GM12892 (cell line): ENCODE measurements around the gene PDLIM7.

Experiments used
- DNase-seq: peaks from one replicate; pipeline ENCODE4 v3.0.0; 2011; ENCODE audit not compliant: insufficient read length
- FAIRE-seq: peaks from 2 replicates; lab custom pipeline; 2011; peaks lifted over from hg19 to GRCh38; lab: Jason Lieb, UNC
- POLR2A ChIP-seq: IDR thresholded peaks from 2 replicates; pipeline ENCODE4 v1.6.1; 2011; ENCODE audit warnings: low read depth, low read length, control low read depth
- POLR2AphosphoS5 ChIP-seq: IDR thresholded peaks from 2 replicates; pipeline ENCODE4 v1.6.1; 2011; ENCODE audit warnings: low read depth, low read length, control low read depth
- TAF1 ChIP-seq: IDR thresholded peaks from 2 replicates; pipeline ENCODE4 v1.6.1; 2011; ENCODE audit warnings: low read depth, mild to moderate bottlenecking, control low read depth, low read length, borderline replicate concordance

Gene PDLIM7

GRCh38 chr5:177509991-177510566 is 12.7 kb upstream of the PDLIM7 start:
- FAIRE-seq, result peak; percentile 92
- DNase-seq, result no peak
- peak; percentile 27; the same call in 1 of the 2 replicates for TF ChIP-seq TAF1
- TF ChIP-seq POLR2AphosphoS5, result no peak

DNA sequence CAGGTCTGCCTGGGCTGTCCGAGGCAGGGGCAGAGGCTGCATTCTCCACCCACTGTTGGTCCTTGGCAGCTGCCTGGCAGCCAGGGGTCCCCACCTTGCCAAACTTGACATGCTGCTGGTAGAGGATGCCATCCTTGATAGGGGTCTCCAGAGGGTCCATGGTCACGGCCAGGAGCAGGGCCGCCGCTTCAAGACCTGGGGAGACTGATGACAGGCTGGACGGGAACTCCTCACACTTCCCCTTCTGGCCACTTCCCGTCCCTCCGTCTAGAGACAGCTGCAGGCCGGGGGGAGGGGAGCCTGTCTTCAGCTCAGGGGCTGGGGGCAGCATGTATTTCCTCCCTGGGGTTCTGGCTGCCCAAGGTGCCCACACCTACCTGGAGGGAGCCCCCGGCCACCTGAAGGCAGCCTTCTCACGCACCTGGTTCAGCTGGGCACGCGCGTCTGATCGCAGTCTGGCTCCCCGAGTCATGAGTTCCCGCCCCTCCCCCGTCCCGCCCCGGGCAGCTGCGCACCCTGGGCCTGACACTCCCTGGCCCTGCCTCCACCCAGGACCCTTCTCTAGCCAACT is 12.1 kb upstream of the PDLIM7 start, which contains the start of gene DOK3:
TSS of gene DOK3 (minus strand) at position 446 of the 571 bp plus-strand sequence. CDS start at position 160, 286 bp downstream.
- DNase-seq (no peak), FAIRE-seq (no peak)

GRCh38 chr5:177508837-177509236 is 11.4 kb upstream of the PDLIM7 start:
- DNase-seq (no peak), FAIRE-seq (no peak)

More for the DNA sequence above, 12.1 kb upstream of the PDLIM7 start, which contains the start of gene DOK3:
- TF ChIP-seq POLR2AphosphoS5 (peak; percentile 8; the same call in 1 of the 2 replicates), TAF1 (no peak), POLR2A (peak; percentile 51)

GRCh38 chr5:177508221-177508611 is 10.8 kb upstream of the PDLIM7 start:
- peak; percentile 75 for FAIRE-seq
- TF ChIP-seq TAF1 (no peak), POLR2A (no peak), POLR2AphosphoS5 (no peak)
- no peak for DNase-seq

More at GRCh38 chr5:177508837-177509236, 11.4 kb upstream of the PDLIM7 start:
- peak; percentile 60; the same call in 1 of the 2 replicates for TF ChIP-seq POLR2A
- no peak; the same call in 1 of the 2 replicates for TF ChIP-seq TAF1

- FAIRE-seq, result peak; percentile 33
- no peak for DNase-seq
- TF ChIP-seq TAF1, result no peak
- TF ChIP-seq POLR2A, result 0 out of 2 replicates have a peak, but pooled peaks have one; percentile 27
- no peak for TF ChIP-seq POLR2AphosphoS5
Observed at GRCh38 chr5:177507596-177508220, 10.3 kb upstream of the PDLIM7 start.

- TF ChIP-seq POLR2AphosphoS5, result no peak
- TF ChIP-seq POLR2A, result no peak
- TF ChIP-seq TAF1, result no peak
- DNase-seq (no peak), FAIRE-seq (no peak)
Observed at GRCh38 chr5:177507165-177507564, 9.8 kb upstream of the PDLIM7 start.

DNA sequence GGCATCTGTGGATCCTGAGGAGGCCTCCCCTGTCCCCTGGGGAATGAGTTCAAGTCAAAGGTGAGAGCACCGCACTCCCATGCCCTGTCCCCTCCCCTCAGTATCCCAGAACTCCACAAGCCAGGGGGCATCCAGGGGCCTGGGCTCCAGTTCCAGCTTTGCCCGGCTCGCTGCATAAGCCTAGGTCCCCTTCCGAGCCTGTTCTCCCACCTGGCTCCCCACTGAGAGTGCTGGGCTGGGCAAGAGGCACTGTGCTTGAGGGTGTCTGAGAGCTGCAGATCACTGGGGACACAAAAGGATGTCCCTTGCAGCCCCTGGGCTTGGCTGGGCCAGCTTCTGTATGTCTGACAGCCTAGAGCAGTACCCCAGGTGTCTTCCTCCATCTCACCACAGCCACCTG is 7.7 kb upstream of the PDLIM7 start:
- 0 out of 2 replicates have a peak, but pooled peaks have one; percentile 11 for TF ChIP-seq POLR2AphosphoS5
- no peak for TF ChIP-seq TAF1
- 0 out of 2 replicates have a peak, but pooled peaks have one; percentile 9 for TF ChIP-seq POLR2A
- DNase-seq (no peak), FAIRE-seq (no peak)

DNA sequence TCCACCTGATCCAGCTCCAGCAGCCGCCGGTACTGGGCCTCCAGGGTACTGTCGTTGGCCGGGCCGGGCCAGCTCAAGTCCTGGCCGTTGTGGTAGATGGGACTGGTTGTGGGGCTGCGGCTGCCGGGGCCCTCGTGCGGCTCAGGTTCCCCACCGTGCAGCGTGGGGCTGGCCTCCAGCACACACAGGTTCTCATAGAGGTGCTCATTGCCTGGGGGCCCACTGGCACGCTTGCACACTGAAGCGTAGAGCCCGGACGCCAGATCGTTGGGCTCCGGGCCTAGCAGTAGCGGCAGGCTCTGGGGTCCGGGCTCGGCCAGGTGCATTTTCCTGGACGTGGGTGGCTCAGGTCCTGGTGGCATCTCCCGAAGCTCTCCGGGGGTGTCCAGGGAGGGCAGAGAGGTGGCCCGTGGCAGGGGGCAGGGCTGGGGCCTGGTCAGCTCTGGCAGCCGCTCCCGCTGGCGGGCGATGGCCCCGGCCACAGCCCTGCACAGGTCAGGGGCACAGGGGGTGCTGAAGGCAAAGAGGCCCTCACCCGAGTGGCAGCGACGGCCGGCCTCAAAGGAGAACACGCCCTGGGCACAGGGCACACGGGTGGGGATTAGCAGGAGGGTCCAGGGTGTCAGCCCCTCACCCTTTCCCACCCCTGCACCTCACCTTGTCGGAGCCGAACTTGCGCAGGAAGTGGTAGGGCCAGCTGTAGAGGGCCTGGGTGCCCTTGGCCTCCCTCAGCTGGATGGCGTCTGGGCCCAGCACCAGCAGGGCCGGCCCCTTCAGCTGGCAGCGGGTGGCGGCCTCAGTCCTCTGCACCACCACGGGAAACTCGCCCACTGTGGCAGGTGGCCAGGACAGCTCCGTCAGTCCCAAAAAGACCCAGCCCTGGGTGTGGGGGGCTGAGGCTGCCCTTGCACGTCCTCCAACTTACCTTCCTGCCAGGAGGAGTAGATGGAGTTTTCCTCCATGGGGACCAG is 7.0 kb upstream of the PDLIM7 start:
- no peak for FAIRE-seq

GRCh38 chr5:177503351-177504085 is 6.1 kb upstream of the PDLIM7 start:
- FAIRE-seq (no peak), DNase-seq (no peak)
- TF ChIP-seq TAF1 (no peak), POLR2A (no peak), POLR2AphosphoS5 (no peak)

More for the DNA sequence above, 7.0 kb upstream of the PDLIM7 start:
- no peak for DNase-seq
- TF ChIP-seq TAF1 (no peak), POLR2AphosphoS5 (no peak), POLR2A (no peak)

- FAIRE-seq, result no peak
- TF ChIP-seq POLR2A (no peak), POLR2AphosphoS5 (no peak), TAF1 (no peak)
- no peak for DNase-seq
Observed at GRCh38 chr5:177502886-177503285, 5.5 kb upstream of the PDLIM7 start.
